Activated CD8-positive, alpha-beta T cell treated with anti-CD3 and anti-CD28 coated beads for 36 hours (primary cell): Measurements from ENCODE around the gene INPP5J. TPM values are rescaled to one million over a fixed set of nuclear protein-coding genes. Genes with fewer than 3 reads are reported as not detected.
"Not testable (repeated sequence)": the region's sequence is repeated elsewhere in the genome, so short reads cannot be mapped to it uniquely, and the experiment has no call there.

Experiments
- ATAC-seq: fragments of 200-7000 bp; cut with Tn5 transposase; one replicate; pipeline ENCODE4 v1.10.0; 2021; ENCODE audit warnings: mild to moderate bottlenecking, moderate library complexity
- CTCF ChIA-PET: fragments of 350-600 bp; sonication (Branson Sonifier 250); formaldehyde crosslinking; loops from one replicate; lab custom pipeline; 2021; ENCODE audit warnings: antibody characterized with exemption; lab: Charles Lee
- POLR2A ChIA-PET: fragments of 350-600 bp; sonication (Branson Sonifier 250); formaldehyde crosslinking; loops from one replicate; lab custom pipeline; 2021; ENCODE audit warnings: antibody characterized with exemption; lab: Charles Lee
- DNase-seq: peaks from one replicate; pipeline ENCODE4 v3.0.0-alpha.2; 2020
- H3K27ac Mint-ChIP-seq: one replicate; pipeline ENCODE4 v1.8.0; 2021; ENCODE audit warnings: mild to moderate bottlenecking, mixed read lengths
- H3K27me3 Mint-ChIP-seq: one replicate; pipeline ENCODE4 v1.8.0; 2021; ENCODE audit warnings: mixed read lengths
- H3K36me3 Mint-ChIP-seq: one replicate; pipeline ENCODE4 v1.8.0; 2021; ENCODE audit warnings: low read depth, mixed read lengths
- H3K4me1 Mint-ChIP-seq: one replicate; pipeline ENCODE4 v1.8.0; 2021; ENCODE audit warnings: low read depth, mixed read lengths
- H3K4me3 Mint-ChIP-seq: one replicate; pipeline ENCODE4 v1.8.0; 2021; ENCODE audit warnings: mild to moderate bottlenecking, moderate library complexity, mixed read lengths
- H3K9me3 Mint-ChIP-seq: one replicate; pipeline ENCODE4 v1.8.0; 2021; ENCODE audit warnings: mixed read lengths
- intact Hi-C: fragments of 100-400 bp; cut with micrococcal nuclease; formaldehyde crosslinking; loops from one replicate; pipeline ENCODE4 v1.10.0; 2022
- total RNA-seq, 2 experiments: library from RNA; stranded (reverse); gene quantifications; one replicate each; pipeline ENCODE4 v1.2.3, GENCODE V29; 2021
- TF ChIP-seq, protein P1 (sequence below): fragments of 200-600 bp; IDR thresholded peaks from one replicate; pipeline ENCODE4 v1.8.0; 2022; ENCODE audit warnings: antibody characterized with exemption, mild to moderate bottlenecking

INPP5J gene
- total RNA-seq, 2 experiments from 2014 or later, result 0.09 to 0.29 TPM

DNA sequence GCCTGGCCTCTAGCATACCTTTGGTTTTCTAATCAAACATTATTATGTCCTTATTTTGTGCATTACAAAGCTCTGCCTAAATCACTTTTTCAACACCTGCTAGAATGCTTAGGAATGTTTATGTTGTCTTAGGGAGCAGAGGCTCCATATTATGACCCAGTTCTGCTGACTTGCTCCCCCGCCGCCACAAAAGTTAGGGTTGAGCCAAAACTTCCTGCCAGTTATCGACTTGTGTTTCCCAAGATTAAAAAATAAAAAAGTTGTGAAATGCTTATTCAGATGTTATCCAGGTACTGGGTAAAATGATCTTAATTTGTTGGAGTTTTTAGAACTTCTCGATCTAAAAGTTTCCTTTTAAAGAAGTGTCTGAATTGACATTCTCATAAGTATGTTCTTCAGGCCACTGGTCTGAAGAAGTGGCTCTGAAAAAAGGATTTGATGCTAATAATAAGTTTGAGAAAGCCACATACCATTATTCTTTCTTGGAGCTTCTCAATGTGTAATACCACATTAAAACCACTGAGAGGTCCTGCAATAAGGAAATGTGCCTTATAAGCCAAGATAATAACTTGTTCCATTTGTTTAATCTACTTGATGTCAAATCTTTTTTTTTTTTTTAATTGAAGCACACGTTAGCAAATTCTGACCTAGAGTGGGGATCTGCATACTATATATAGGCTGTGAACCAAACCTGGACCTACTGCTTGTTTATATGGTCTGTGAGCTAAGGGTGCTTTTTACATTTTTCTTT lies 39.4 kb downstream of the INPP5J start:
- ATAC-seq, result no peak
- TF ChIP-seq, protein P1, sequence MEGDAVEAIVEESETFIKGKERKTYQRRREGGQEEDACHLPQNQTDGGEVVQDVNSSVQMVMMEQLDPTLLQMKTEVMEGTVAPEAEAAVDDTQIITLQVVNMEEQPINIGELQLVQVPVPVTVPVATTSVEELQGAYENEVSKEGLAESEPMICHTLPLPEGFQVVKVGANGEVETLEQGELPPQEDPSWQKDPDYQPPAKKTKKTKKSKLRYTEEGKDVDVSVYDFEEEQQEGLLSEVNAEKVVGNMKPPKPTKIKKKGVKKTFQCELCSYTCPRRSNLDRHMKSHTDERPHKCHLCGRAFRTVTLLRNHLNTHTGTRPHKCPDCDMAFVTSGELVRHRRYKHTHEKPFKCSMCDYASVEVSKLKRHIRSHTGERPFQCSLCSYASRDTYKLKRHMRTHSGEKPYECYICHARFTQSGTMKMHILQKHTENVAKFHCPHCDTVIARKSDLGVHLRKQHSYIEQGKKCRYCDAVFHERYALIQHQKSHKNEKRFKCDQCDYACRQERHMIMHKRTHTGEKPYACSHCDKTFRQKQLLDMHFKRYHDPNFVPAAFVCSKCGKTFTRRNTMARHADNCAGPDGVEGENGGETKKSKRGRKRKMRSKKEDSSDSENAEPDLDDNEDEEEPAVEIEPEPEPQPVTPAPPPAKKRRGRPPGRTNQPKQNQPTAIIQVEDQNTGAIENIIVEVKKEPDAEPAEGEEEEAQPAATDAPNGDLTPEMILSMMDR, result no peak
- Mint-ChIP-seq H3K27ac (peak overlapping the region; percentile 68), H3K27me3 (no peaks in the 10 kb centered on the region), H3K9me3 (no peaks in the 10 kb centered on the region), H3K4me1 (peaks cover 38% of the 10 kb centered on the region), H3K4me3 (peak overlapping the region; percentile 94), H3K36me3 (peaks cover 13% of the 10 kb centered on the region)
- CTCF ChIA-PET, result interaction anchor here (0.9 to 1.4 kb wide), 4 partner anchors 12 to 128 kb away, joined by 3 to 5 read pairs (median 4); partner anchors contain the start of gene SELENOM
- DNase-seq, result no peak
- intact Hi-C loops, result no loop called here
- POLR2A ChIA-PET, result interaction anchor here (0.6 to 4.6 kb wide), 4 partner anchors 9 to 228 kb away, joined by 3 to 18 read pairs (median 8); partner anchors contain the start of gene LIMK2

DNA sequence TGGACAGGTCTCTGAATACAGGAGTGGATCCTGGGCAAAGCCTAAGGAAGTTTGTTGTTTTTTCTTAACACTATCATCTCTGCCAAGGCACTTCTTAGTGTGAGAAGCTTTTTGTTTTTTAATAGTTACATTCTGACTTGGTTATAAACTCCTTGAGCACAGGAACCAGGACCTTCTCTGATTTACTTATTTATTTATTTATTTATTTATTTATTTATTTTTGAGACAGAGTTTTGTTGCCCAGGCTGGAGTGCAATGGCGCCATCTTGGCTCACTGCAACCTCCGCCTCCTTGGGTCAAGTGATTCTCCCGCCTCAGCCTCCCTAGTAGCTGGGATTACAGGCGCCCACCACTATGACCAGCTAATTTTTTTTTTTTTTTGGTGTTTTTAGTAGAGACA lies 48.2 kb downstream of the INPP5J start:
- Mint-ChIP-seq H3K27me3 (no peaks in the 10 kb centered on the region), H3K36me3 (peaks cover 14% of the 10 kb centered on the region), H3K4me3 (no peak overlapping the region), H3K27ac (no peak overlapping the region), H3K4me1 (peaks cover 39% of the 10 kb centered on the region), H3K9me3 (no peaks in the 10 kb centered on the region)
- CTCF ChIA-PET, result interaction anchor here (1.0 kb wide), 1 partner anchor 251 kb away, joined by 4 read pairs; no protein-coding TSS in a partner anchor
- intact Hi-C loops, result no loop called here
- POLR2A ChIA-PET, result interaction anchor here (2.3 kb wide), 1 partner anchor 9 kb away, joined by 5 read pairs; no protein-coding TSS in a partner anchor
- TF ChIP-seq, protein P1, result no peak
- ATAC-seq, result no peak
- DNase-seq, result no peak

DNA sequence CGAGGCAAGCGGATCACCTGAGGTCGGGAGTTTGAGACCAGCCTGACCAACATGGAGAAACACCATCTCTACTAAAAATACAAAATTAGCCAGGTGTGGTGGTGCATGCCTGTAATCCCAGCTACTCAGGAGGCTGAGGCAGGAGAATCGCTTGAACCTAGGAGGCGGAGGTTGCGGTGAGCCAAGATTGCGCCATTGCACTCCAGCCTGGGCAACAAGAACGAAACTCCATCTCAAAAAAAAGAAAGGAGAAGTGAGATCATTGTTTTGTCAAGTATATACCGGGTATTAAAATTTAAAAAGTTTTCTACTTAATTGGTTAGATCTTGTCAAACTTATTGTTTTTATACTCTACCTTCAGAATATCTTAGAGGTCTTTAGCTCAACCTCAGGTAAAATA lies 49.0 kb downstream of the INPP5J start:
- ATAC-seq, H3K36me3 Mint-ChIP-seq, H3K27ac Mint-ChIP-seq, intact Hi-C loops, H3K4me3 Mint-ChIP-seq, CTCF ChIA-PET, H3K9me3 Mint-ChIP-seq, H3K27me3 Mint-ChIP-seq, DNase-seq: not testable (repeated sequence)
- peaks cover 34% of the 10 kb centered on the region for H3K4me1 Mint-ChIP-seq
- POLR2A ChIA-PET, result interaction anchor here (2.3 kb wide), 1 partner anchor 10 kb away, joined by 5 read pairs; no protein-coding TSS in a partner anchor

DNA sequence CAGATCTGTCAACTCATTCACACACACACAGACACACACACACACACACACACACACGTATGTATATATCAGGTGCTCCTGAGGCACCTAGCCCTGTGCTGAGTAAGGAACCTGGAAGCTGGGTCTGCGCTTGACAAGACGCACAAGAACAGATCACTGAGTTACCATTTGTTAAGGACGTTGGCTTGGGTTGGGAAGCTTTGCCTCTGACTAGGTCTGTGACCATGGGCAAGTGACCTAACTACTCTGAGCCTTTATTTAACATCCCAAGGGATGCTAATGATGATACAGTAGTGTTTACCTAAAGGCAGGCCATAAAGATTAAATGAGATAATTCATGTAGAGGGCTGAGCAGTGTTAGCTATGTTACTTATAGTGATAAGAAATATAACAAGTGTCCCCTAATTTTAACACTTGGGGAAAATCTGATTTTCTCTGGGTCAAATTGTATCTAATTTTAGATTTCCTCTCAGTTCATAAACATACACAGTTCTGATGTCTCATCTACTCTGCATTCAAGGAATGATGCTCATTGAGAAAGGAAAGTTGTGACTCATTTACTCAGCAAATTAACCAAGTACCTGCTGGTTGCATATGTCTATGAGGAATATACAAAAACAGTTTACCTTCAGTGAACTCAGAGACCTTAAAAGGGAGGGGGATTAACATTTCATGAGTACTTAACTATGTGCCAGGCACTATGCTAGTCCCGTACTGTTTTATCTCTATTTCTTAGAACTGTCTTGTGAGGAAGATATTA lies 50.8 kb downstream of the INPP5J start:
- H3K4me3 Mint-ChIP-seq, result no peak overlapping the region
- H3K4me1 Mint-ChIP-seq, result peaks cover 25% of the 10 kb centered on the region
- TF ChIP-seq, protein P1, result no peak
- DNase-seq, result peak; percentile 5
- H3K9me3 Mint-ChIP-seq, result no peaks in the 10 kb centered on the region
- ChIA-PET CTCF (interaction anchor here (0.6 to 2.3 kb wide), 6 partner anchors 11 to 115 kb away, joined by 3 to 6 read pairs (median 4); no protein-coding TSS in a partner anchor), POLR2A (interaction anchor here (0.7 to 2.4 kb wide), 3 partner anchors 11 to 19 kb away, joined by 3 to 18 read pairs (median 3); partner anchors contain the start of gene RNF185)
- intact Hi-C loops, result no loop called here
- no peaks in the 10 kb centered on the region for H3K27me3 Mint-ChIP-seq
- peaks cover 1% of the 10 kb centered on the region for H3K36me3 Mint-ChIP-seq
- peak; percentile 90 for ATAC-seq
- H3K27ac Mint-ChIP-seq, result peak overlapping the region; percentile 87

DNA sequence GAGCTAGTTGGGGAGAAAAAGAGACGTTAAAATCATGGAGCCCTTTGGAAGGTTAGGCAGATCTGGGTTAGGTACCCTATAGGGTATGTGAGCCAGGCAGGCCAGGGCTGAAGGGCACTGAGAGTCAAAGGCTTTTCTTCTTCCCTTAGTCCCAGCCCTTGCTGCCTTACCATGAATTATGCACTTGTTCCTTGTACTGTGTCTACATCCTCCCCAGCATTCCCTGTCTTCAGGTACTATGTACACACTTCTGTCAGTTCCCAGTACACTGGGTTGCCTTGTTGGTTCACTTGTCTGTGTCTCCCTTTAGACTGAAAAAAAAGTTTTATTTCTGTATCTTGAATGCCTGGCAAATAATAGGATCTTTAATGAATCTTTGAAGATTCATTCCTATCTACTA lies 54.2 kb downstream of the INPP5J start:
- TF ChIP-seq, protein P1, result no peak
- Mint-ChIP-seq H3K9me3 (peaks cover 2% of the 10 kb centered on the region), H3K27me3 (no peaks in the 10 kb centered on the region), H3K4me1 (peaks cover 30% of the 10 kb centered on the region), H3K27ac (no peak overlapping the region), H3K4me3 (no peak overlapping the region), H3K36me3 (peaks cover 10% of the 10 kb centered on the region)
- POLR2A ChIA-PET, result interaction anchor here (1.2 kb wide), 1 partner anchor 31 kb away, joined by 3 read pairs; no protein-coding TSS in a partner anchor
- CTCF ChIA-PET, result interaction anchor here (1.5 kb wide), 2 partner anchors 96 to 97 kb away, joined by 3 to 4 read pairs; no protein-coding TSS in a partner anchor
- no peak for DNase-seq
- intact Hi-C loops, result no loop called here
- ATAC-seq, result no peak
